GM19043 (cell line): Measurements from ENCODE around the gene CELF6.
A peak's percentile ranks its signal among the peaks of the same experiment; 100 is the strongest.
"Not testable (repeated sequence)": the region's sequence is repeated elsewhere in the genome, so short reads cannot be mapped to it uniquely, and the experiment has no call there.

ENCODE experiments used
- ATAC-seq: cut with Tn5 transposase; IDR thresholded peaks from one replicate; pipeline ENCODE4 v1.9.1; 2021; ENCODE audit warnings: low read depth; ENCODE audit not compliant: unreplicated experiment

The CELF6 gene

DNA sequence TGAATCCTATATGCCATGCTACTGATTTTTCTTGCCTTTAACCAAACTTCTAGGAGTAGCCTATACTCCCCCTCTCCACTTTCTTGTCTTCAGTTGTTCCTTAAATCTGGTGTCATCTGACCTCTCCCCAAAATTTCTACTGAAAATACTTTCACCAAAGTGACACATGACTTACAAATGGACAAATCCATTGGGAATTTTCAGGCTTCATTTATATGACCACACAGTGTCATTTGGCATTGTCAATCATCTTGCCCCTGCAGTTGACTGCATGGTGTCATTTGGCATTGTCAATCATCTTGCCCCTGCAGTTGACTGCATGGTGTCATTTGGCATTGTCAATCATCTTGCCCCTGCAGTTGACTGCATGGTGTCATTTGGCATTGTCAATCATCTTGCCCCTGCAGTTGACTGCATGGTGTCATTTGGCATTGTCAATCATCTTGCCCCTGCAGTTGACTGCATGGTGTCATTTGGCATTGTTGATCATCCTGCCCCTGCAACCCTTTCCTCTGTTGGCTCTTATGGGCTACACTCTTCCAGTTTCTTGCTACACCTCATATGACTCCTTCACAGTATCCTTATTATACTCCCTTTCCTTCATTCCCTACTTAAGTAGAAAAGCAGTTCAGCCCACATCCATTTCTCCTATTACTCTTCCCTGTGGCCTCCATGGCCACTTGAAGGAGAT is 44.2 kb downstream of the CELF6 start:
- not testable (repeated sequence) for ATAC-seq

DNA sequence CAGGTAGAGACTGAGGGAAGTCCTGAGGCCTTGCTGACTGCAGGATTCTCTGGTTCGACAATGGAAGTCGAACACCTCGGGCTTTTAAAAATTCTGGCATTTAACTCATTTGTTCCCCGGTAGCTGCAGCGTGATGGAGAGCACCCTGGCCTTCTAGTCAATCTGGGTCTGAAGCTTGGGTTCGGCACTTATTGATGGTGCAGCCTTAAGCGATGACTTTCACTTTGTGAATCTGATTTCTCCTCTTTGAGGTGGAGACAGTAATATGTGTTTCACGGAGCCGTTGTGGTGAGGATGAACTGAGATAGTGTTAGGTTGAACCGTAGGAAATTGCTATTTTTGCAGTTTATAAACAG is 47.0 kb downstream of the CELF6 start:
- ATAC-seq, result no peak

DNA sequence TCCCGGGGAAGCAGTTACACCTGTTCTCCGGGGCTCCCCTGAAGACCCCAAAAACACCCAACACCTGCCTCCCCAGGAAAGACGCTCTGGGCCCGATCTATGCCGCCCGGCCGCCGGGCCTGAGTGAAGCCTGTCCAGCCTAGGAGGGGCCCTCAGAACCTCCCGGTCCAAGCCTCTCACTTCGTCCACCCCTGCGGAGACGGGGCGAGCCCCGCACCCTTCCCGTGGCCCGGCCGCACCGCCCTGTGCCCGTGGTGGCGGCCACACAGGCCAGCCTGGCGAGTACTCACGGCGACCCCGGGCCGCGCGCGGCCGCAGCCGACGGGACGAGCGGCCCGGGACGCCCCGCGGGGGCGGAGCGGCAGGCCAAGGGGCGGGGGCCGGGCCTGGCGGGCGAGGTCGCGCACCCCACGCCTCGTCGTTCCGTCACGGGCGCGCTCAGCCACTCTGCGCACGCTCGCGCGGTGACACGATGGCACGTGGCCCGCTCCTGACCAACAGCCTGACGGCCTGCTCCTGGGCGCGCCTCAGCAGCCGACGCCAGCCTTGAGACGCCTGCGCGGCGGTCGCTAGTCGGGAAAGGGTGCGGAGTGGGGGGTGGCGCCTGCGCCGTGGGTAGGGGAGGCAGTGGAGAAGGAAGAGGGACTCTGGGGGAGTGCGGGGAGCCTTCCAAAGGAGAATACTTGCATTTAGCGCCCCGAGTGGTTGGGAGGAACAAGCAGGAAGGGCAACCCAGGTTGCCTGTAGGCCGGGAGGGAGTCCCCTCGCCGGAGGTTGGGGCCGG is 47.6 kb downstream of the CELF6 start, which contains the start of gene PARP6:
Gene PARP6, minus strand, starts transcription at position 342 of the 784 bp plus-strand sequence. CDS start 5,077 bp downstream, outside the sequence.
- peak; percentile 96 for ATAC-seq

DNA sequence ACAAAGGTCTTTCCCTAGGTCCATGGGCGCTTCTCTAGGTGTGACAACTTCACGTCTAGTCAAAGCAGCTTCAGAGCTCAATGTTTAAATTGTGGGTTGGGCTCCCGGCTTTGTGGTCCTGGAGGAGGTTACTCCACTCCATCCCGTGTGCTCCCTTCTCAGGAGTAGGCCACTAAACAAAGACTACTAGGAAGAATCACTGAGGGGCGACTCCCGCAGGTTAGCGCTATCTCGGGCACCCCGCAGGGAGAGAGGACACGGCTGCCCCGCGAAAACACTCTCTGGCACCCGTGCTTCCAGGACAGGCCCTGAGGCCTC is 48.1 kb downstream of the CELF6 start:
- peak; percentile 2 for ATAC-seq

DNA sequence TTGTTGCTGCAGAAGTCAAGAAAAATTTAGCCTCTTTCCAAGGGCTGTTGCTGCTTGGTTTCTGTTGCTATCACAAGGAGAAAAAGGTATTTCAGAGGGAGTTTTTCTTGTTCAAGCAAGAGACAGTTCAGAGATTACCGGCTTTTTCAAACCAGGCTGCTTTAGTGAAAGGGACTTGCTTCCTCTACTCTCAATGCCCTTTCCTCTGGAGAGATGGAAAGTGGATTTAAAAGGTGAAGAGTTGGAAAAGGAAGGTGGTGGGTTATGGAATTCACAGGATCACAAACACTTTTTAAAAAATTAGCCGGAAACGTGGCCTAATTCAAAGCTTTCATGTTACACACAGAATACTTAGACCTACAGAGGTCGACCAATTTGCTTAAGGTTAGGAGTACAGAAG is 48.7 kb downstream of the CELF6 start:
- ATAC-seq, result no peak

DNA sequence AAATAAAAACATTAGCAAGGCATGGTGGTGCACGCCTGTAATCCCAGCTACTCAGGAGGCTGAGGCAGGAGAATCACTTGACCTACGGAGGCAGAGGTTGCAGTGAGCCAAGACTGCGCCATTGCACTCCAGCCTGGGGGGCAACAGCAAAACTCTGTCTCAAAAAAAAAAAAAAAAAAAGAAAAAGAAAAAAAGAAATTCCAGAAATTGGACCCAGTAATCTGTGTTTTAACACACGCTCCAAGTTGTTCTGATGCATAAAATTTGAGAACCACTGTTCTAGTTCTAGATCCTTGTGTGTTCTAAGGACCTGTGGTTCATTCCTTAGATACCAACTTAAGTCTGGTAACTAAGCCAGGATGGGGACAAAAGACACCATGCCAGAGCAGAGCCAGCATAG is 50.2 kb downstream of the CELF6 start:
- no peak for ATAC-seq

DNA sequence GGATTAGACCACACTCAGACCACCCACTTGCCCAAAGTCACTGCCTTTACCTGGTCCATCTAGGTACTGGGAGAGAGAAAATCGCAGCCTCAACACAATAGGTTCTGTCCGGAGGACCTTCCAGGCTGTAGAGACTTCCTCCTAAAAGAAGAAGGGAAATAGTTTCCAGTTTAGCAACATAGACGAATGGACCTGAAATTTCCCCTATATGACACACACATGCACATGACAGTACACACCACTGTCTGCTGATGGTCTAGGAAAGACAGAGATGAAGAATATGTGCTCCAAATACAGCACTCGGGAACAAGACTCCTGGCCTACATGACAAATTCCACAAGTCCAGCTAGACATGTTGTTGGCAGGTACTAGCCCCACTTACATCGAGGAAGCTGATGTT is 54.9 kb downstream of the CELF6 start:
- no peak for ATAC-seq

DNA sequence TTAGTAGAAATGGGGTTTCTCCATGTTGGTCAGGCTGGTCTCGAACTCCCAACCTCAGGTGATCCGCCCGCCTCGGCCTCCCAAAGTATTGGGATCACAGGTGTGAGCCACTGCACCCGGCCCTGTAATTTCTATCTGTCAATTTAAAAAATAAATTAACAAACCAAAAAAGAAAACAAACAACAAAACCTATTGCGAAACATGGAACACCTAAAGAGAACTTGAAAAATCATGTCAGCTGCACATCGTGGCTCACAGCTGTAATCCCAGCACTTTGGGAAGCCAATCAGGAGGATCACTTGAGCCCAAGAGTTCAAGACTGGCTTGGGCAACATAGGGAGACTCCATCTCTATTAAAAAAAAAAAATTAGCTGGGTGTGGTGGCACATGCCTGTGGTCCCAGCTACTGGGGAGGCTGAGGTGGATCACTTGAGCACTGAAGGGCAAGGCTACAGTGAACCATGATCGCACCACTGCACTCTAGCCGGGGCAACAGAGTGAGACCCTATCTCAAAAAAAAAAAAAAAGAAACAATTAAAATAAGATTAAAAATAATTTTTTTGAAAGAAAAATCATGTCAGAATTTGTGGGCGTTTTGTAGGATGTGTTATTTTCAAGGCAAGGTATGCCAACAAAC is 67.2 kb downstream of the CELF6 start:
- no peak for ATAC-seq

DNA sequence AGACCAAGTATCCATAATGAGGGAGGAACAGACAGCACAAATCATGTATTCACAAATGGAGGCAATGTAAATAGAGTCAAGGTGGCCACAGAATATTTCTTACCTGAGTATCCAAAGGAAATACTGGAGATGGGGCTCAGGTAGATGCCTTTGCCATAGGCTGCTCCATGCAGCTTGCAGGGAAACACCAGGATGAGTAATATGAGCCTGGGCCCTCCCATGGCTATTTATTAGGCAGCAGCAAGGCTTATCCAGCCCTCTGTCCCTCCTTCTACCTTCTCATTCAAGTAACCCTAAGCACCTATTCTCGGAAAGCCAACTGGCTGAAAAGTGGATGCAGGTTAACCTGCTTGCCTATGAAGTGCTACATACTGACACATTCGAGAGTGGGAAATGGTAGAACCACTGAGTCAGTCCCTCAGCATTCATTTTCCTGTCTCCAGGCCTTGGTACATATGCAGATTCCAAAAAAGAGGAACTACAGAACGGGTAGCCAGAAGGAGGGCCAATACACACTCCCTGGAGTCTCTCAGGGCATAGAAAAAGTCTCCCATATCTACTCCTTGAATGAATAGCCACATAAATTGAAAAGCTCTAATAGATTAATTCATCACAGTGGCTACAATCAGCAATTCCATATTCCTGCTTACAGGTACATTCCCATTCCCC is 70.7 kb downstream of the CELF6 start:
- ATAC-seq, result no peak

DNA sequence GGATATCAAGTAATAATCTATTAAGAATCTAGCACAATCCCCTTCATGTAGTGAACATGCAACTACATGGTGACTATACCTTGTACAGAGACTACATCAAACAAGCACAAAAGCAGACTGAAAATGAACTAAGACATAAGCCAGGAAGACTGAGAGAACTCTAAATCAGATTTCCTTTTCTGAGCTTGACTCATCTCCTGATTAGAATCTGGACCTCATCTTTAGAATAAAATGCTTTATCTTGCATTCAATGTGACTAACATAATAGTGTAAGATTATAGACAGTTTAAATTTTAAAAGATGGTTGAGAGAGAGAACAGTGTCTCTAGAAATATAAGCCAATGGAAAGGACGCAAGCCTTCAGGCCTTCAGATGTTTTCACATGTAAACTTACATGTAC is 71.4 kb downstream of the CELF6 start:
- ATAC-seq, result no peak

DNA sequence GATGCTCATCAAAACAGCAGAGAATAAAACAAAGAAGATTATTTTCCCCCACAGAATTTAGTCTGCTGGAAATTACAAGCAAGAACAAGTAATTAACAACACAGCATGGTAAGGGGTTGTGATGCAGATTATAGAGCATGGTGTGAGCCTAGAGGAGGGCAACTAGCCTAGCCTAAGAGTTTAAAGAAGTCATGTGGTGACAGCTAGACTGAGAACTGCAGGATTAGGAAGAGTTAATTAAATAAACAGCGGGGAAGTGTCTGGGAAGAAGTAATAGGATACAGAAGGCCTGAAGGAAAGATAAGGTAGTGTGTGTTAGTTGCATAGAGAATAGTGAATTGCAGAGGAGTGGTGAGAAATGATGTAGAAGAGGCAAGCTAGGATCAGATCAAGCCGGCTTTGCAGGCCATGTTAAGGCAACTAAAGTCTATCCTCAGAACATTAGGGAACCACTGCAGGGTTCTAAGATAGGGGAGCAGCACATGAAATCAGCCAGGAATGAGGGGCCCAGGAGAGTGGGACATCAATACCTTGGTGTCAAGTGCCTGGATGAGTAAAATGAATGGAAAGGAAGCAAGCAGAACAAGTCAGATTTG is 77.1 kb downstream of the CELF6 start:
- ATAC-seq, result no peak

DNA sequence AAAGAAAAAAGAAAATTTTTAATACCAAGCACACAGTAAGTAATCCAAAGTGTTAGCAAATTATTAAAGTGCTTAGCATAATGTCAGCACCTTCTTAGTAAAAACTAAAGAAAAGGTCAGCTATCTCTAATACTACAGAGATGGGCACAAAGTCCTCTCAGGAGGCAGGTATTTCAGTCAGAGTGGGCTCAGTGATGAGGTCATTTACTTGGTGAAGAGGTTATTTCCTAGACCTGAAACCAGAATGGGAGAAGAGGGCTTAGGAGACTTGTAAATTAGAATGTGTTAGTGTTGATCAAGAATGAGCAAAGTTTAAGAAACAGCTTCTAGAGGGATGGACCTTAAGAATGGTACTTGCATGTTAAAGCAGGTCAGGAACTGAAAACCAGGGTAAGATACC is 80.3 kb downstream of the CELF6 start:
- ATAC-seq, result no peak

DNA sequence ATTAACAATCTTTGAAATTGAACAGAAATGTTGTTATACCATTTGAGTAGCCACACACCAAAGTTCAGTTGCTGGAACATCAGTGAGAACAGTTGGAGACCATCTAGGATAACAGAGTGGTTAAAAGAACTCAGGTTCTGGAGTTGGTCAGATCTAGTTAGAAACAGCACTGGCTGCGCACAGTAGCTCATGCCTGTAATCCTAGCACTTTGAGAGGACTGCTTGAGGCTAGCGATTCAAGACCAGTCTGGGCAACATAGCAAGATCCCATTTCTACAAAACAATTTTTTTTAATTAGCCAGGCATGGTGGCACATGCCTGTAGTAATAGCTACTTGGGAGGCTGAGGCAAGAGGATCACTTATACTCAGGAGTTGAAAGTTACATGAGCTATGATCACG is 81.4 kb downstream of the CELF6 start:
- no peak for ATAC-seq

DNA sequence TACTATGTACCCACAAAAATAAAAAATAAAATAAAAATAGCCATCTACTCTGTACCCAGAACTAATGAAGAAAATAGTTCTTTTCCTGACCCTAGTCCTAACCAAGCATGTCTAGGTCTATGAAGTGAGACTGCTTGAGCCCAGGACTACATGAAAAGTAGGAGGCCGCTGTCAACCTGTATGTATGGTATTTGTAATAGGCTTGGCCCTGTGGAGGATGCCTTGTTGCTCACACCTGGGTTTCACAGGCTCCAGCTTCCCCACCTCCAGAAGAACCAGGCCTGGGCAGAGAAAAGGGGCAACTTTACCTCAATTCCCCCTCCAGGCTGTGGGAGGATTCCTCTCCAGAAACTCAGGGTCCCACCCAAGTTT is 82.1 kb downstream of the CELF6 start:
- no peak for ATAC-seq

DNA sequence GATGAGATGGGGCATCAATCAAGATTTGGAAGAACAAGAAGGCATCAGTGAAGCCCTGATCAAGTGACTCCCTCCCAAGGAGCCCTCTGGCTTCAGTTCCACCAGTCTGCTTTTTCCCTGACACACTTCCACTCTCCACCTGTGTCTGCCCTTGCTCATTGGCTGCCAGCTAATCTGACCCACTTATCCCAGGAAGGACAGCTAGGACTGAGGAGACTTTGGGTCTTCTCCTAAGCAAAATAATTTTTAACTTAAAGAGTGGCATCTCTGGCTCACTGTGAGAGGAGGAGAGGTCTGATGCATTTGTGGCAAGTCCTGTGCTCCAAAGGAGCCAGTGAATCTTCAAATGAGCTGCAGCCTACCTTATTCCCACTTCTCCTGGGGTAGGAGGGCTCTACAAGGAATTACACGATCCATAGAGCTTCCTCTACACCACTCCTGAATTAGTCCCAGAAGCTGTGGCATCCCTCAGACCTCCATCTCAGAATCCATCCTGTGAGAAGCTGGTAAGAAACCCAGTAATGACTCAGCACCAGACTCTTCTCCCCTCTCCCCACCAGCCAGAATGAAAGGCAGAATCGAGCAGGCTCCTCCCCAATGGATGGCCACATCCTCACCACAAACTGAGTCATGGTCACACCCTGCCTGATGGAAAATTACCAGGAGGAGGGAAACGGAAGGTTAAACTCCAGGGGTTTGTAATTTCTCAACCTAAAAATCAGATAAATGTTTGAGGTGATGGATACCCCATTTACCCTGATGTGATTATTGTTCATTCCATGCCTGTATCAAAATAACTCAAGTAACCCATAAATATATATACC is 82.7 kb downstream of the CELF6 start:
- peak; percentile 91 for ATAC-seq

DNA sequence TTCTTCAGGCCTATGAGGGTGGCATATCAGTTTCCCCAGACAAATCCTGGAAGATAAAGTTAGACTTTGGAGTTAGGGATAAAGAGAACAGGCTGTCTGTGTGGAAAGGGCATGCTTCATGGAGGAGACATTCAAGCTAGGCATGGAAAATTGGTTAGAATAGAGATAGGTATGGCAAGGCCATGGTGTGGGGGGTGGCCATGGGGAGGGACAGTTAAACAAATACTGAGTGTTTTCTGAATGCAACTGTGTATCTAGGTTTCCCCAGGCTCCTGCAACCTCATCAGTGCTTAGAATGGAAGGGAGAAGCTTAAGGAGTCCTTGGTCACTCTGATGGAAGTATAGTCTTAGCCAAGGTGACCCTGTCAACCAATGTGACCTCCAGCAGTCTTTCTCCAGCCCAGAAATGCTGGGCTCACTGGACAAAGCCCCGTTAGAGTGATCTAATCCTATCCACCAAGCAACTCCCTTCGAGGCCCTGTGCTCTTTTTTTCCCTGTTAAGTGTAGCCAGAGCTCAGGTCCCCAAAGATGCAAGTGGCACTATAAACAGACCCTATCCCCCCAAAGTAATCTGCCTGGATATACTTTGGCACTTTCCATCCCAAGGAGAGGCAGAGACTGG is 83.5 kb downstream of the CELF6 start:
- no peak for ATAC-seq

DNA sequence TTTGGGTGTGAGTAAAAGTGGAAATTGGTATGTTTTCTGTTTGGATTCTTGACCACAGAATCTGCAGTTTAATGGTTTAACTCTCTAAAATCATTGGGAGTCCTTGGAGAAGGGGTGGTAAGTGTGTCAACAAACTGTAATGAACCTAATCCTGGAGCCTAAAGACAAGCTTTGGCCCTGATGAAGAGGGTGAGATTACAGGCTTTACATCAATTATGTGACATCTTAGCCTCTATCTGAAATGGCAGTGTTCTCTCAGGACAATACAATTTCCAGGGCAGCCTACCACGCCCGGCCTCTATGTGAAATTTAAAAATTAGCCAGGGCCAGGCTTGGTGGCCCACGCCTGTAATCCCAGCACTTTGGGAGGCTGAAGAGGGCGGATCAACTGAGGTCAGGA is 84.7 kb downstream of the CELF6 start:
- no peak for ATAC-seq
